Measurements from ENCODE around the gene TOM1. TPM values are rescaled to one million over a fixed set of nuclear protein-coding genes. Genes with fewer than 3 reads are reported as not detected.
A peak's percentile ranks its signal among the peaks of the same experiment; 100 is the strongest.

Gene TOM1
- total and polyA plus RNA-seq, 2 of the 13 experiments (the other 11 are each of a cell fraction or from before 2014, with no cell fraction given), result 30.8 to 87.3 TPM

DNA sequence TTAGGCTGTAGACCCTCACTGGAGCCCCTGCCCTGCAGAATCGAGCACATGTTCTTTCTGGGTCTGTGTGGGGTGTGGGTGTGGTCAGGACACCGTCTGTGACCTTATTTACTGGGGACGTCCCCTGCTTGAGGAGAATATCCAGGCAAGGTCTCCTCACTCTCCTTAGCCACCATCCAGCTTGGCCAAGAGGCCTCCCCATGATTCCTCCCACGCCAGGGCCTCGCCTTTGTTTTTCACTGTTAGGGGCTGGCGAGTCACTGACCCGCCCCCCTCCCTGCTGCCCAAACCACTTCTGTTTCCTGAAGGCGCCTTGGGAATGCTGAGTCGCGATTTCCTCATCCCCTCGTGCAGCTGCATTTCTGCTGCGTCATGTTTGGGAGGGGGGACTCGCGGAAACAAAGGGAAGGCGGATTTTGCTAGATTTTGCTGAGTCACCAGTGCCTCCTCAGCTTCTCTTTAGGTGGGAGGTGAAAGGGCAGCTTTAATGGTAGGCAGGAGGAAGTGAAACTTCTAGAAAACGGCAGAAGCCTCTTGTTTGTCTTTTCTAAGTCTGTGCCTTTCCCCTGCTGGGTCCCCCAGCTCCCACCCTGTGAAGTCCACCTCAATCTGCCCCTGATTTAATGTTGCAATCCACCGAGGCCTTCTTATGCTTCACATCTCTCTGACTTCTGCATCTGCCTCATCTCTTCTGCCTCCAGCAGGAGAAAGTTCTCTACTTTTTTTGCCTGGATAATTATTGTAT is 77.2 kb downstream of the TOM1 start (continued):
- TF ChIP-seq ZNF124 (CRISPR knock-in tag; IDR thresholded peaks at IDR 0.05) (peak; percentile 71; the same call in 1 of the 2 replicates), MED13 (CRISPR knock-in tag; IDR thresholded peaks at IDR 0.05) (0 out of 2 replicates have a peak, but pooled peaks have one; percentile 34), ZNF138 (CRISPR knock-in tag; IDR thresholded peaks at IDR 0.05; ENCODE audit: low read depth) (0 out of 2 replicates have a peak, but pooled peaks have one; percentile 60), SP1 (IDR thresholded peaks at IDR 0.05) (no peak), SP1 (CRISPR knock-in tag; IDR thresholded peaks at IDR 0.05) (peak; percentile 46; the same call in 1 of the 2 replicates), ZMYM4 (CRISPR knock-in tag; IDR thresholded peaks at IDR 0.05) (peak; percentile 40; the same call in 1 of the 2 replicates), JUN (CRISPR knock-in tag; IDR thresholded peaks at IDR 0.05) (peak; percentile 39; the same call in 1 of the 2 replicates), MIER2 (CRISPR knock-in tag; IDR thresholded peaks at IDR 0.05) (0 out of 2 replicates have a peak, but pooled peaks have one; percentile 62), IRF2 (CRISPR knock-in tag; IDR thresholded peaks at IDR 0.05) (peak; percentile 80), NONO (IDR thresholded peaks at IDR 0.05) (no peak), NONO (CRISPR knock-in tag; conservative IDR thresholded peaks at IDR 0.05) (peak; percentile 40; the same call in 1 of the 2 replicates), FOSL2 (CRISPR knock-in tag; IDR thresholded peaks at IDR 0.05) (peak; percentile 84), CEBPG (CRISPR knock-in tag; IDR thresholded peaks at IDR 0.05) (peak; percentile 94), NCOA2 (CRISPR knock-in tag; IDR thresholded peaks at IDR 0.05) (peak; percentile 67; the same call in 1 of the 2 replicates), SRSF4 (IDR thresholded peaks at IDR 0.05; ENCODE audit: low read depth, low read length, poor library complexity, severe bottlenecking) (no peak), ZNF557 (CRISPR knock-in tag; IDR thresholded peaks at IDR 0.05) (0 out of 2 replicates have a peak, but pooled peaks have one; percentile 23), ZNF878 (CRISPR knock-in tag; IDR thresholded peaks at IDR 0.05) (peak; percentile 79), BHLHE40 (IDR thresholded peaks at IDR 0.05; ENCODE audit: low read length) (peak; percentile 88), MXI1 (IDR thresholded peaks at IDR 0.05; ENCODE audit: borderline replicate concordance, low read depth, low read length) (peak; percentile 97; the same call in 2 of the 3 replicates), TP53 (CRISPR knock-in tag; conservative IDR thresholded peaks at IDR 0.05) (0 out of 2 replicates have a peak, but pooled peaks have one; percentile 28), ZNF543 (CRISPR knock-in tag; IDR thresholded peaks at IDR 0.05) (no peak), MAZ (IDR thresholded peaks at IDR 0.05; ENCODE audit: borderline replicate concordance, low read depth, low read length) (peak; percentile 98), MAZ (CRISPR knock-in tag; IDR thresholded peaks at IDR 0.05; ENCODE audit: low read depth) (peak; percentile 99)
- TF ChIP-seq, protein P1, sequence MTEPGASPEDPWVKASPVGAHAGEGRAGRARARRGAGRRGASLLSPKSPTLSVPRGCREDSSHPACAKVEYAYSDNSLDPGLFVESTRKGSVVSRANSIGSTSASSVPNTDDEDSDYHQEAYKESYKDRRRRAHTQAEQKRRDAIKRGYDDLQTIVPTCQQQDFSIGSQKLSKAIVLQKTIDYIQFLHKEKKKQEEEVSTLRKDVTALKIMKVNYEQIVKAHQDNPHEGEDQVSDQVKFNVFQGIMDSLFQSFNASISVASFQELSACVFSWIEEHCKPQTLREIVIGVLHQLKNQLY (CRISPR knock-in tag; IDR thresholded peaks at IDR 0.05), result peak; percentile 76
- TF ChIP-seq, protein P2, sequence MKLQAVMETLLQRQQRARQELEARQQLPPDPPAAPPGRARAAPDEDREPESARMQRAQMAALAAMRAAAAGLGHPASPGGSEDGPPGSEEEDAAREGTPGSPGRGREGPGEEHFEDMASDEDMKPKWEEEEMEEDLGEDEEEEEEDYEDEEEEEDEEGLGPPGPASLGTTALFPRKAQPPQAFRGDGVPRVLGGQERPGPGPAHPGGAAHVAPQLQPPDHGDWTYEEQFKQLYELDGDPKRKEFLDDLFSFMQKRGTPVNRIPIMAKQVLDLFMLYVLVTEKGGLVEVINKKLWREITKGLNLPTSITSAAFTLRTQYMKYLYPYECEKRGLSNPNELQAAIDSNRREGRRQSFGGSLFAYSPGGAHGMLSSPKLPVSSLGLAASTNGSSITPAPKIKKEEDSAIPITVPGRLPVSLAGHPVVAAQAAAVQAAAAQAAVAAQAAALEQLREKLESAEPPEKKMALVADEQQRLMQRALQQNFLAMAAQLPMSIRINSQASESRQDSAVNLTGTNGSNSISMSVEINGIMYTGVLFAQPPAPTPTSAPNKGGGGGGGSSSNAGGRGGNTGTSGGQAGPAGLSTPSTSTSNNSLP (IDR thresholded peaks at IDR 0.05; ENCODE audit: low read depth, low read length), result 0 out of 2 replicates have a peak, but pooled peaks have one; percentile 18
- TF ChIP-seq, protein P3, sequence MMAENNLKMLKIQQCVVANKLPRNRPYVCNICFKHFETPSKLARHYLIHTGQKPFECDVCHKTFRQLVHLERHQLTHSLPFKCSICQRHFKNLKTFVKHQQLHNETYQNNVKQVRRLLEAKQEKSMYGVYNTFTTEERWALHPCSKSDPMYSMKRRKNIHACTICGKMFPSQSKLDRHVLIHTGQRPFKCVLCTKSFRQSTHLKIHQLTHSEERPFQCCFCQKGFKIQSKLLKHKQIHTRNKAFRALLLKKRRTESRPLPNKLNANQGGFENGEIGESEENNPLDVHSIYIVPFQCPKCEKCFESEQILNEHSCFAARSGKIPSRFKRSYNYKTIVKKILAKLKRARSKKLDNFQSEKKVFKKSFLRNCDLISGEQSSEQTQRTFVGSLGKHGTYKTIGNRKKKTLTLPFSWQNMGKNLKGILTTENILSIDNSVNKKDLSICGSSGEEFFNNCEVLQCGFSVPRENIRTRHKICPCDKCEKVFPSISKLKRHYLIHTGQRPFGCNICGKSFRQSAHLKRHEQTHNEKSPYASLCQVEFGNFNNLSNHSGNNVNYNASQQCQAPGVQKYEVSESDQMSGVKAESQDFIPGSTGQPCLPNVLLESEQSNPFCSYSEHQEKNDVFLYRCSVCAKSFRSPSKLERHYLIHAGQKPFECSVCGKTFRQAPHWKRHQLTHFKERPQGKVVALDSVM (CRISPR knock-in tag; IDR thresholded peaks at IDR 0.05), result no peak; the same call in 1 of the 2 replicates
- TF ChIP-seq, protein P4, sequence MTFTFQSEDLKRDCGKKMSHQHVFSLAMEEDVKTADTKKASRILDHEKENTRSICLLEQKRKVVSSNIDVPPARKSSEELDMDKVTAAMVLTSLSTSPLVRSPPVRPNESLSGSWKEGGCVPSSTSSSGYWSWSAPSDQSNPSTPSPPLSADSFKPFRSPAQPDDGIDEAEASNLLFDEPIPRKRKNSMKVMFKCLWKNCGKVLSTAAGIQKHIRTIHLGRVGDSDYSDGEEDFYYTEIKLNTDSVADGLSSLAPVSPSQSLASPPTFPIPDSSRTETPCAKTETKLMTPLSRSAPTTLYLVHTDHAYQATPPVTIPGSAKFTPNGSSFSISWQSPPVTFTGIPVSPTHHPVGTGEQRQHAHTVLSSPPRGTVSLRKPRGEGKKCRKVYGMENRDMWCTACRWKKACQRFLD (CRISPR knock-in tag; IDR thresholded peaks at IDR 0.05; ENCODE audit: borderline replicate concordance), result peak; percentile 44; the same call in 1 of the 2 replicates
